Mesendoderm (in vitro differentiated cells): ENCODE results near the gene C6orf52.

Experiments used
- DNase-seq: peaks from one replicate; pipeline ENCODE4 v3.0.0; 2013
- H2AK5ac ChIP-seq: 2 replicates; pipeline ENCODE4 v1.6.1; 2013; ENCODE audit warnings: low read length, inconsistent platforms
- H2BK120ac ChIP-seq: 2 replicates; pipeline ENCODE4 v1.6.1; 2013; ENCODE audit warnings: low read depth, mild to moderate bottlenecking, low read length, moderate library complexity, mixed read lengths
- H2BK15ac ChIP-seq: replicated peaks from 2 replicates; pipeline ENCODE4 v1.6.1; 2013; ENCODE audit warnings: low read depth, mild to moderate bottlenecking, moderate library complexity
- H2BK5ac ChIP-seq: 2 replicates; pipeline ENCODE4 v1.6.1; 2013; ENCODE audit warnings: low read length, inconsistent platforms
- H3K18ac ChIP-seq: 2 replicates; pipeline ENCODE4 v1.6.1; 2013; ENCODE audit warnings: mild to moderate bottlenecking, low read length, mixed read lengths
- H3K23ac ChIP-seq: one replicate; pipeline ENCODE4 v1.6.1; 2013; ENCODE audit warnings: low read length
- H3K27ac ChIP-seq: 2 replicates; pipeline ENCODE4 v1.5.1; 2013; ENCODE audit warnings: low read depth, mild to moderate bottlenecking, inconsistent platforms, low read length, moderate library complexity
- H3K27me3 ChIP-seq: 2 replicates; pipeline ENCODE4 v1.6.1; 2013; ENCODE audit warnings: low read length, control low read depth, mild to moderate bottlenecking, inconsistent platforms; ENCODE audit not compliant: insufficient read depth, poor library complexity
- H3K36me3 ChIP-seq: 2 replicates; pipeline ENCODE4 v1.6.1; 2013; ENCODE audit warnings: low read length, inconsistent platforms; ENCODE audit not compliant: control insufficient read depth, insufficient read depth
- H3K4ac ChIP-seq: one replicate; pipeline ENCODE4 v1.6.1; 2013; ENCODE audit warnings: low read depth, mild to moderate bottlenecking, low read length, moderate library complexity
- H3K4me1 ChIP-seq: 2 replicates; pipeline ENCODE4 v1.6.1; 2013; ENCODE audit warnings: low read depth, low read length, inconsistent platforms; ENCODE audit not compliant: control insufficient read depth
- H3K4me2 ChIP-seq: 2 replicates; pipeline ENCODE4 v1.6.1; 2013; ENCODE audit warnings: low read length
- H3K4me3 ChIP-seq: 2 replicates; pipeline ENCODE4 v1.5.1; 2013; ENCODE audit warnings: mild to moderate bottlenecking, low read length
- H3K56ac ChIP-seq: one replicate; pipeline ENCODE4 v1.6.1; 2013; ENCODE audit warnings: low read length
- H3K79me1 ChIP-seq: 2 replicates; pipeline ENCODE4 v1.6.1; 2013; ENCODE audit warnings: low read length, inconsistent platforms
- H3K79me2 ChIP-seq: 2 replicates; pipeline ENCODE4 v1.6.1; 2013; ENCODE audit warnings: mild to moderate bottlenecking, low read length; ENCODE audit not compliant: control insufficient read depth, insufficient read depth
- H3K9ac ChIP-seq: 2 replicates; pipeline ENCODE4 v1.6.1; 2013; ENCODE audit warnings: low read length, inconsistent platforms
- H4K5ac ChIP-seq: one replicate; pipeline ENCODE4 v1.6.1; 2013; ENCODE audit warnings: low read length
- H4K8ac ChIP-seq: one replicate; pipeline ENCODE4 v1.6.1; 2013; ENCODE audit warnings: low read depth, mild to moderate bottlenecking, control low read depth, low read length, moderate library complexity
- WGBS: extraction: QIAGEN DNeasy Blood & Tissue Kit; methylation state at CpG from one replicate; pipeline ENCODE4 v1.1.7; 2013; ENCODE audit warnings: low lambda C conversion rate, missing lambda C conversion rate; ENCODE audit not compliant: insufficient coverage; ENCODE audit errors: extremely low coverage; 5-methylcytosine and 5-hydroxymethylcytosine counted together

The C6orf52 gene

GRCh38 chr6:10695086-10695657, 756 bp upstream of the C6orf52 start:
- H3K4me1 ChIP-seq: peaks cover 2% of the 10 kb centered on the region
- DNase-seq: no peak
- no peak overlapping the region for H2BK5ac ChIP-seq
- no peak overlapping the region for H3K4ac ChIP-seq
- H3K79me2 ChIP-seq: peaks cover 44% of the 10 kb centered on the region
- no peak overlapping the region for H3K23ac ChIP-seq
- no peak overlapping the region for H2BK120ac ChIP-seq
- H2AK5ac ChIP-seq: no peak overlapping the region
- peak overlapping the region; percentile 48 for H3K4me2 ChIP-seq
- no CpG with 5 or more reads among the region's 17 CpGs for WGBS
- H4K5ac ChIP-seq: peak overlapping the region; percentile 29
- no peak overlapping the region for H2BK15ac ChIP-seq
- peak overlapping the region; percentile 58 for H3K56ac ChIP-seq
- no peaks in the 10 kb centered on the region for H3K36me3 ChIP-seq
- peak overlapping the region; percentile 85 for H3K4me3 ChIP-seq
- no peak overlapping the region for H3K18ac ChIP-seq
- H3K79me1 ChIP-seq: peaks cover 8% of the 10 kb centered on the region
- H3K9ac ChIP-seq: peak overlapping the region; percentile 83
- H3K27ac ChIP-seq: no peak overlapping the region
- H4K8ac ChIP-seq: no peak overlapping the region
- no peaks in the 10 kb centered on the region for H3K27me3 ChIP-seq

- Histone ChIP-seq H3K4me3 (peak overlapping the region; percentile 99), H3K27ac (no peak overlapping the region), H3K79me2 (peaks cover 33% of the 10 kb centered on the region), H3K56ac (peak overlapping the region; percentile 99), H4K8ac (no peak overlapping the region), H3K9ac (peak overlapping the region; percentile 98), H3K4me1 (peaks cover 2% of the 10 kb centered on the region), H3K4me2 (peak overlapping the region; percentile 53), H3K36me3 (no peaks in the 10 kb centered on the region), H3K27me3 (no peaks in the 10 kb centered on the region), H3K79me1 (peaks cover 6% of the 10 kb centered on the region), H3K4ac (no peak overlapping the region), H3K23ac (peak overlapping the region; percentile 19), H2AK5ac (no peak overlapping the region), H4K5ac (no peak overlapping the region), H3K18ac (no peak overlapping the region), H2BK15ac (no peak overlapping the region), H2BK5ac (no peak overlapping the region), H2BK120ac (no peak overlapping the region)
- no CpG with 5 or more reads among the region's 8 CpGs for WGBS
- DNase-seq: peak; percentile 26
Measured at GRCh38 chr6:10692965-10693538, 1.4 kb downstream of the C6orf52 start.

DNA sequence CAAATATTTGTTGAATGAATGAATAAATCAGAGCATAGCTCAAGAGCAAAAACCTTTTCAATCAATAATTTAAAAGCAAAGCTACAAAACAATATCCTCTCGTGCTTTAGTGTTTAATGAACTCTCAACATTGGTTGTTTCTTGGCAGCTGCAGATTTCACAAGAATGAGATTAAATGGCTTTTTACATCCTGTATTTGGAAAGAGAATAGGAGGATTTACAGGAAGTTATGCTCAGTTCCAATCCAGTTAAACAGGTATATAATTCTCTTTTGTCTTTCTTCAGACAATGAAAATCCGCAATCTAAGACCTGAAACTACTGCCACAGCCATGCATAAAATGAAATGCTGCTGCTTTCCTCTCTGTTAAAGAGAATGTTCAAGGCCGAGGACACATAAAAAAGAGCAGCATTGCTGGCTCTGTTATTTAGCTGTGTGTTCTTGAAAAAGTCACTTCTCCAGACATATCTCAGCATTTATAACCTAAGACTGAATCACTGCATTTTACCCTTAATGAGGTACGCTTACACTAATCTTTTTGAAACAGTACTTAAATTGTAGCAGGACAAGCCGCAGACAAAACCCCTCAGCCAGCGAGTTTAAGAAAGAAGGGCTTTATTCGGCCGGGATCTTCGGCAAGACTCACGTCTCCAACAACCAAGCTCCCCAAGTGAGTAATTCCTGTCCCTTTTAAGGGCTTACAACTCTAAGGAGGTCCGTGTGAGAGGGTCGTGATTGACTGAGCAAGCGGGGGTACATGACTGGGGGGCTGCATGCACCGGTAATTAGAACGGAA, 3.6 kb downstream of the C6orf52 start:
- no peak overlapping the region for H3K4me2 ChIP-seq
- H2BK15ac ChIP-seq: no peak overlapping the region
- no CpG with 5 or more reads among the region's 15 CpGs for whole genome bisulfite sequencing
- peaks cover 20% of the 10 kb centered on the region for H3K79me2 ChIP-seq
- no peak overlapping the region for H3K9ac ChIP-seq
- no peak overlapping the region for H3K27ac ChIP-seq
- H2AK5ac ChIP-seq: no peak overlapping the region
- peaks cover 2% of the 10 kb centered on the region for H3K4me1 ChIP-seq
- no peak overlapping the region for H3K23ac ChIP-seq
- H3K79me1 ChIP-seq: peaks cover 4% of the 10 kb centered on the region
- H4K8ac ChIP-seq: no peak overlapping the region
- no peak overlapping the region for H3K18ac ChIP-seq
- no peaks in the 10 kb centered on the region for H3K27me3 ChIP-seq
- no peak overlapping the region for H4K5ac ChIP-seq
- H3K36me3 ChIP-seq: no peaks in the 10 kb centered on the region
- no peak overlapping the region for H2BK120ac ChIP-seq
- no peak for DNase-seq
- no peak overlapping the region for H2BK5ac ChIP-seq
- H3K4ac ChIP-seq: no peak overlapping the region
- no peak overlapping the region for H3K4me3 ChIP-seq
- no peak overlapping the region for H3K56ac ChIP-seq

- no peak overlapping the region for H2BK120ac ChIP-seq
- H3K4me1 ChIP-seq: no peaks in the 10 kb centered on the region
- no peak overlapping the region for H3K23ac ChIP-seq
- H3K56ac ChIP-seq: no peak overlapping the region
- DNase-seq: no peak
- H3K18ac ChIP-seq: no peak overlapping the region
- H2AK5ac ChIP-seq: no peak overlapping the region
- no peaks in the 10 kb centered on the region for H3K27me3 ChIP-seq
- no peak overlapping the region for H3K4me3 ChIP-seq
- H4K8ac ChIP-seq: no peak overlapping the region
- no peak overlapping the region for H3K4ac ChIP-seq
- no peak overlapping the region for H3K27ac ChIP-seq
- no peaks in the 10 kb centered on the region for H3K79me2 ChIP-seq
- no peak overlapping the region for H2BK15ac ChIP-seq
- H3K36me3 ChIP-seq: no peaks in the 10 kb centered on the region
- no peak overlapping the region for H3K4me2 ChIP-seq
- no peak overlapping the region for H3K9ac ChIP-seq
- WGBS: no CpG with 5 or more reads among the region's 6 CpGs
- no peak overlapping the region for H2BK5ac ChIP-seq
- H3K79me1 ChIP-seq: no peaks in the 10 kb centered on the region
- no peak overlapping the region for H4K5ac ChIP-seq
Measured at GRCh38 chr6:10687582-10687981, 6.8 kb downstream of the C6orf52 start.

DNA sequence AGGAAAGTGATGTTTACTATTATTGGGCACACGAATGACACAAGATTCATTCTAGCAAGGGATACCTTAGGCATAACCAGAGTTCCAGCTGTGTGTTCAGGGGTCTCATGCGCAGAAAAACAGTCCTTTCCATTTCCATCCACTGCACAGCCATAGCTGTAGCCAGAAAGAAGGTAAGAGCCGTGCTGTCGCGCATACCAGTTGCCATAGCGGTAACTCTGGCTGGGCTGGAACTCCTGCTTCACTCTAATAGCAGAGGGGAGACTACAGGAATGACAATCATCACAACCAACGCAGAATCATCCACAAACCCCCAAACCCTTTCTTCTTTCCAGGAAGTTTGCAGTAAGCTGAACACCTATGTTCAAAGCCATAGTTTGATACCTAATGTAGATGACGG, 7.5 kb downstream of the C6orf52 start:
- no peak overlapping the region for H3K4ac ChIP-seq
- H3K79me1 ChIP-seq: no peaks in the 10 kb centered on the region
- peaks cover 2% of the 10 kb centered on the region for H3K4me1 ChIP-seq
- H3K23ac ChIP-seq: no peak overlapping the region
- no peak overlapping the region for H3K9ac ChIP-seq
- DNase-seq: no peak
- H2BK15ac ChIP-seq: no peak overlapping the region
- H3K79me2 ChIP-seq: no peaks in the 10 kb centered on the region
- no peak overlapping the region for H3K18ac ChIP-seq
- no peaks in the 10 kb centered on the region for H3K36me3 ChIP-seq
- no peak overlapping the region for H3K56ac ChIP-seq
- no peak overlapping the region for H2AK5ac ChIP-seq
- H3K27me3 ChIP-seq: no peaks in the 10 kb centered on the region
- H4K5ac ChIP-seq: no peak overlapping the region
- no CpG with 5 or more reads among the region's 8 CpGs for WGBS
- no peak overlapping the region for H2BK5ac ChIP-seq
- no peak overlapping the region for H3K4me2 ChIP-seq
- H3K27ac ChIP-seq: no peak overlapping the region
- no peak overlapping the region for H4K8ac ChIP-seq
- no peak overlapping the region for H2BK120ac ChIP-seq
- H3K4me3 ChIP-seq: no peak overlapping the region
